GM20431 (cell line): Measurements from ENCODE around the gene LAMC1.

ENCODE experiments used
- in situ Hi-C: fragments of 300-500 bp; cut with MseI, MboI; formaldehyde crosslinking; loops from one replicate; pipeline ENCODE4 v1.15.0; 2020; ENCODE audit warnings: low sequenced_read_pairs; ENCODE audit not compliant: unreplicated experiment

Gene LAMC1

DNA sequence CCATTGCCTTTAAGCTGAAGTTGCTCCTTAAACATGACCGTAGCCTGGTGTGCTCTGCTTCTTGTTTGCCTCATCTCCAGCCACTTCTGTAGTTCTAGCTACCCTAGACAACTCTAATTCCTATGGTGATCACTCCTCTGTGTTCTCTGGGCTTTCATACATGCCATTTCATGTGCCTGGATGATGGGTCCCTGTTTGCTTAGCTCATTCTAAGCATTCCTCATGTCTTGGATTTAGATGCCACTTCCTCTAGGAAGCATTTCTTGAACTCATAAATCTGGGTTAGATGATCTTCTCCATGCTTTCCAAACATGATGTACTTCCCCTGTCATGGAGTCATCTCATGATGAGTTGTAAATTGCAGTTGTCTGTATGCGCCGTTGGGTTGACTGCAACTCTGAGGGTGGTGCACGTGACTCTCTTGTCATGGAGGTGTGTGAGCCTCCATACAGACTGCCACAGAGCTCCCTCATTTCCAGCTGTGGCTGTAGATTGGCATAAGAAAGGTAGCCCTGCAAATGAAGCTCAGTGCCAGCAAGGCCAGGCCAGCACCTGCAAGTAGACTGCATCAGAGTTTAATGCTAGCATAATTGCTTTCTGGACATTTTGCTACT lies 77.2 kb downstream of the LAMC1 start:
- in situ Hi-C loops, result no loop called here

GRCh38 chr1:183101081-183101480 lies 77.9 kb downstream of the LAMC1 start:
- in situ Hi-C loops, result no loop called here

GRCh38 chr1:183101841-183102276 lies 78.6 kb downstream of the LAMC1 start:
- in situ Hi-C loops, result no loop called here

- in situ Hi-C loops, result no loop called here
Observed at GRCh38 chr1:183103147-183103546, 79.9 kb downstream of the LAMC1 start.

DNA sequence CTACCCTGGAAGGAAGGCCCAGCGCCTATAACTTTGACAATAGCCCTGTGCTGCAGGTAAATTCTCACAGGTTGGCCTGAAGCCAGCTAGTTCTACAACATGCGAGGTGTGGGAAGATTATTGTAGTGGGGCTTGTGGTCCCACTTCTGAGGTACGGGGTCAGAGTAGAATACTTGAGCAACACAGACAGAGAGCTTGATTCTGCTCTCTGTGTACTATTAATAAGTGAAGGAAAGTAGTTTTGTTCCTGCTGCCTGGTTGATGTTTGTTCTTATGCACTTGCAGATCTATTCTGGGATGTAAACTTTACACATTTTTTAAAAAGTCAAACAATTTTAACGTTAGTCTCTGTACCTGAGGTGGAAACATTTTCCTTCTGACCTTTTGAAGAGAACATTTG lies 80.4 kb downstream of the LAMC1 start:
- in situ Hi-C loops, result no loop called here

- in situ Hi-C loops, result no loop called here
Observed at GRCh38 chr1:183105449-183105848, 82.2 kb downstream of the LAMC1 start.

DNA sequence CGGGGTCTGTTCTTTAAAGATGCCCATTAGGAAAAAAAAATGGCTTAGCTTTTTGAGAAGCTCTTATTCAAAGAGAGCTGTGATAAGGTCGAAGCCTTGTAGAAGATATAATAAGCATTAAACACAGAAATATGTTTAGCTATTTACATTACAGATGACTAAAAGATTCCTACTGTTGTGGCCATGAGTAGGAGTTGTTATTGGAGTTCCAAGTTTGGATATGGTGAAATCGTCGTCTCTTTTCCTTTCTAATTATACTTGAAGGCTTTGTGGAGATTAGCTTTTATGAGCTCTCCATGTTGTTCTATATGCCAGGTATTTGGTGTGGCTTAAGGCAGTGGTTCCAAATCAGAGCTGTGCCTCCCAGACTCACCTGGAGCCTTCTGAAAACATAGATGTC lies 82.9 kb downstream of the LAMC1 start:
- in situ Hi-C loops, result no loop called here

GRCh38 chr1:183106746-183107145 lies 83.5 kb downstream of the LAMC1 start:
- in situ Hi-C loops, result no loop called here

- in situ Hi-C loops, result no loop called here
Observed at GRCh38 chr1:183110326-183110880, 87.2 kb downstream of the LAMC1 start.

GRCh38 chr1:183114441-183114840 lies 91.2 kb downstream of the LAMC1 start:
- in situ Hi-C loops, result no loop called here

GRCh38 chr1:183116416-183116815 lies 93.2 kb downstream of the LAMC1 start:
- in situ Hi-C loops, result no loop called here

DNA sequence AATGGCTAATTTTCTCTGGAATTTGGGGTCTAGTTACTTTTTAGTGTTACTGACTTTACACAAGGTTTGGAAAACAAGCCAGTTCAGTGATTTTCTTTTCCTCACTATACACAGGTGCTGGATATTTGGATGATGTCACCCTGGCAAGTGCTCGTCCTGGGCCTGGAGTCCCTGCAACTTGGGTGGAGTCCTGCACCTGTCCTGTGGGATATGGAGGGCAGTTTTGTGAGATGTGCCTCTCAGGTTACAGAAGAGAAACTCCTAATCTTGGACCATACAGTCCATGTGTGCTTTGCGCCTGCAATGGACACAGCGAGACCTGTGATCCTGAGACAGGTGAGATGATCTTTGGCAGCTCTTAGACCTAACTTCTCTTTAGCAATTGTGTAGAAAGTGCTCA lies 98.4 kb downstream of the LAMC1 start:
- in situ Hi-C loops, result no loop called here

DNA sequence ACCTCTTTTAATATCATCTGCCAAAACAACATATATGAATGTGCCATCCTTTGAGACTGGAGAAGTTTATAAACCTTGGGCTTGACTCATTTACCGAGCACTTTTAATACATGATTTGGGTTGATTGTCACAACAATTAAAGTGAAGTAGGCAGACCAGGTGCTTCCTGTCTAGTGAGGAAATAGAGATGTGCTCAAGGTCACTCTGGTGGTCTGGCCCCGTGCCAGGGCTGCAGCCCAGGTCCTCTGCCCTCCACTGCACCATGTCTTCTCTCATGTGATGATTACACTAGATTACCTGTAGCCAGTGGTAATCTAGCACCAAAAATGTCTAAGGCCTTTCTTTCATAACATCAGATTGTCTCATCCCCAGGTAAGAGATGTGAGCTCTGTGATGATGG lies 101.0 kb downstream of the LAMC1 start:
- in situ Hi-C loops, result no loop called here

GRCh38 chr1:183125279-183125999 lies 102.2 kb downstream of the LAMC1 start:
- in situ Hi-C loops, result no loop called here

DNA sequence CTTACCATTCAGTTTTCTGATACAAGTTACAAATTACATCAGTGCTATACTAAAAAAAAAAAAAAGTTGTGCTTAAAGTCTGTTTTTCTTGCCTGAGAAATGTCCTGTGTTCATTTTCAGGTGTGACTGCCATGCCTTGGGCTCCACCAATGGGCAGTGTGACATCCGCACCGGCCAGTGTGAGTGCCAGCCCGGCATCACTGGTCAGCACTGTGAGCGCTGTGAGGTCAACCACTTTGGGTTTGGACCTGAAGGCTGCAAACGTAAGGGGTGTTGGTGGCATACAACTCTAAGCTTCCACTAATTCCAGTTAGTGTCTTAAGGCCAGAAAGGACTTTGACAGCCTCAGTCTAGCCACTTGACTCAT lies 102.8 kb downstream of the LAMC1 start:
- in situ Hi-C loops, result no loop called here

DNA sequence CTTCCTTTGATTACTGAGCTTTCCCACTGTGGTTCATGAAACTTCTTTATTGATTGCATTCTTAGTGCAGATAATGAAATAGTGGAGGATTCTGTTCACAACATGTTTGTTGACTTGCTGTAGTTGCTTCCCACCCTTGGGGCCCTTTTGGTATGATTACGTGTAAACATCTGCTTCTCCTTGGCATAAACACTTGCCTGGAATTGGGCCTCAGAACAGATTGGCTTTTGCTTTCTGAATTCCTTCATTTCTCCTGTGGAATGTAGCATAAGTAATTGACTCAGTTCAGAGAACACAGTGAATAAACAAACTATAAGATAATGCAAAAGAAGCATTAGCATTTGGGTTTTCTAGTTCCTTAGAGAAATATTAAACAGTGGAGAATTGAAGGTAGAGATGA lies 103.3 kb downstream of the LAMC1 start:
- in situ Hi-C loops, result no loop called here

- in situ Hi-C loops, result no loop called here
Observed at GRCh38 chr1:183129921-183130690, 106.9 kb downstream of the LAMC1 start.

DNA sequence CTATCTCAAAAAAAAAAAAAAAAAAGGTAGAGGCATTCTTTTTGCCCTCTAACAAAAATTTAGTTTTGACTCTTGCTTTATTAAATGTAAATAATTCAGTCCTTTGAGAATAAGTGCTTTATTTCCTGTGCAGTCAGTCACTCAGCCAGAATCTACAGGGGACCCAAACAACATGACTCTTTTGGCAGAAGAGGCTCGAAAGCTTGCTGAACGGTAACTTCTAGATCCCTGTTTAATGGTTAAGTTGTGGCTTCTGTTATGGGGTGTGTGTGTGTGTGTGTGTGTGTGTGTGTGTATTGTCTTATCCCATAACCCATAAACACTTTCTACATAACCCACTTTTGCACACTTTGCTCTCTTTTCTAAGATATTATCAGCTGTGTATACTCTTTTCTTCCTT lies 107.9 kb downstream of the LAMC1 start:
- in situ Hi-C loops, result no loop called here

GRCh38 chr1:183135336-183135735 lies 112.1 kb downstream of the LAMC1 start:
- in situ Hi-C loops, result no loop called here

- in situ Hi-C loops, result no loop called here
Observed at GRCh38 chr1:183137782-183138181, 114.6 kb downstream of the LAMC1 start.

DNA sequence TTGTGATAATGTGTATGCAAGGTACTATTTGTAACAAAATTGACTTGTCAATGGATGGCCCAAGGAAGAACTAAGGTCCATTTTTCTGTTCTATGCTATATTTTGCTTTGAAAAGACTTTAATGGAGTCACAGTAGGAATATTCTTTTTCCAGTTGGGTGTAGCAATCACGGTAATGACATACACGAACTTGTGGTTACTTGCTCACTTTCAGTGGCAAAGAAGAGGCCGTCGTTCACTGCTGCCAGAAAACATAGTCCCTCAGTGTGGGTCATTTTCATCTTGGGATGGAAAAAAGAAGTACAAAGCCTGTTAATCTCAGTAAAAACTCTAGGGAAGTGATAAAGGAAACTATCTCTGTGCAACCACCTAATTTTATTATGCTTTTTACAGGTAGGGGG lies 115.1 kb downstream of the LAMC1 start:
- in situ Hi-C loops, result no loop called here
